Panc1 (cell line): ENCODE measurements around the gene DIDO1. TPM values are rescaled to one million over a fixed set of nuclear protein-coding genes. Genes with fewer than 3 reads are reported as not detected.
"Not testable (repeated sequence)": the region's sequence is repeated elsewhere in the genome, so short reads cannot be mapped to it uniquely, and the experiment has no call there.

Source experiments
- ATAC-seq: fragments of 200-7000 bp; cut with Tn5 transposase; 2 replicates; pipeline ENCODE4 v1.9.1; 2020; ENCODE audit warnings: mild to moderate bottlenecking, moderate library complexity
- BruUV-seq: library from RNA; stranded (reverse); fragments of 400-500 nt; replicated peaks from 2 replicates; lab custom pipeline; 2021; lab: Mats Ljungman, UMichigan
- CTCF ChIA-PET: fragments of 300-600 bp; sonication (Branson Sonifier 250); formaldehyde crosslinking; loops from one replicate; lab custom pipeline; 2022; ENCODE audit warnings: antibody characterized with exemption; lab: Charles Lee
- POLR2A ChIA-PET: fragments of 300-600 bp; sonication (Branson Sonifier 250); formaldehyde crosslinking; loops from one replicate; lab custom pipeline; 2022; ENCODE audit warnings: antibody characterized with exemption; lab: Charles Lee
- DNase-seq: peaks from one replicate; pipeline ENCODE4 v3.0.0-alpha.2; 2010; ENCODE audit warnings: low read depth, low spot score
- H3K27ac ChIP-seq: 2 replicates; pipeline ENCODE4 v1.5.1; 2011; ENCODE audit warnings: mild to moderate bottlenecking, low read length, inconsistent platforms
- H3K27me3 ChIP-seq: fragments of 200-500 bp; sonication (Bioruptor generic); 2 replicates; pipeline ENCODE4 v1.6.0; 2014; ENCODE audit warnings: low read length, inconsistent platforms; ENCODE audit not compliant: control insufficient read depth, insufficient read depth
- H3K36me3 ChIP-seq: fragments of 200-500 bp; sonication (Bioruptor generic); 2 replicates; pipeline ENCODE4 v1.5.1; 2014; ENCODE audit warnings: inconsistent platforms, mild to moderate bottlenecking, low read length, moderate library complexity; ENCODE audit not compliant: control insufficient read depth, insufficient read depth
- H3K4me1 ChIP-seq: 2 replicates; pipeline ENCODE4 v1.5.1; 2011; ENCODE audit warnings: inconsistent platforms, mild to moderate bottlenecking, low read length, moderate library complexity; ENCODE audit not compliant: control insufficient read depth, insufficient read depth
- H3K4me3 ChIP-seq, 2 experiments: 2 replicates each; pipeline ENCODE4 v1.5.1; 2011 to 2012; ENCODE audit warnings: low read depth in 2 of 2, low read length in 2 of 2, mild to moderate bottlenecking in 2 of 2, inconsistent platforms in 1 of 2, moderate library complexity in 1 of 2
- H3K9me3 ChIP-seq: fragments of 200-500 bp; sonication (Bioruptor generic); 2 replicates; pipeline ENCODE4 v1.5.1; 2014; ENCODE audit warnings: low read depth, mild to moderate bottlenecking, inconsistent platforms, low read length, moderate library complexity; ENCODE audit not compliant: control insufficient read depth, insufficient read depth
- POLR2AphosphoS5 ChIP-seq: IDR thresholded peaks from 2 replicates; pipeline ENCODE4 v1.6.1; 2012; ENCODE audit warnings: mild to moderate bottlenecking, low read depth, low read length, moderate library complexity
- SIN3A ChIP-seq: IDR thresholded peaks from 2 replicates; pipeline ENCODE4 v1.6.1; 2012; ENCODE audit warnings: low read depth, mild to moderate bottlenecking, low read length, moderate library complexity, borderline replicate concordance; ENCODE audit not compliant: insufficient read depth
- TCF7L2 ChIP-seq: IDR thresholded peaks from 2 replicates; pipeline ENCODE4 v1.6.1; 2011; ENCODE audit warnings: mild to moderate bottlenecking, low read depth, low read length, inconsistent platforms
- in situ Hi-C: cut with HindIII; loops from 2 replicates; pipeline ENCODE4 v1.10.0; 2016; ENCODE audit warnings: low sequenced_read_pairs, low pct_unique_long_range_greater_than_20kb
- intact Hi-C: fragments of 100-400 bp; cut with micrococcal nuclease; formaldehyde crosslinking; loops from one replicate; pipeline ENCODE4 v1.10.0; 2022; ENCODE audit not compliant: unreplicated experiment
- total RNA-seq: library from RNA; stranded (reverse); gene quantifications from one replicate; pipeline ENCODE4 v1.2.1, GENCODE V29; 2021; ENCODE audit not compliant: unreplicated experiment
- TF ChIP-seq, protein P1 (sequence below): fragments of 450-650 bp; IDR thresholded peaks from 2 replicates; pipeline ENCODE4 v1.5.1; 2017; ENCODE audit warnings: mild to moderate bottlenecking
- TF ChIP-seq, protein P2 (sequence below), 2 experiments: IDR thresholded peaks; 2 replicates each; pipeline ENCODE4 v1.6.1; 2011 to 2012; ENCODE audit warnings: low read depth in 2 of 2, control low read depth in 1 of 2, low read length in 1 of 2, mild to moderate bottlenecking in 1 of 2, moderate library complexity in 1 of 2; ENCODE audit not compliant: insufficient read depth in 1 of 2

Gene DIDO1
- total RNA-seq, 1 experiment from 2014 or later = 57.3 TPM

DNA sequence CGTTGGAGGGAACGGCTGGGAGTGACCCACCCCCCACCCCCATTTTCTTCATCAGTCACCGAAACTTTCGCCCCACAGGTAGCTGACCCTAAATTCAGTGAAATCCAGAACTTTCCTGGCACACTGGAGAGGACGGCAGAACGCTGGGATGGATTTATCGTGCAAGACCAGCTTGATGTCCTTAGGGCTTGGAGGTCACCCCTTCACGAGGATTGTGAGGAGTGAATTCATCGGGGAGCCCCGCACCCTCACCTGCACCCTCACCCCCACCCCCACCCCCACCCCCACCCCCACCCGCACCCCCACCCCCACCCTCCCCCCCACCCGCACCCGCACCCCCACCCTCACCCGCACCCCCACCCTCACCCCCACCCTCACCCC, 51.4 kb downstream of the DIDO1 start:
- TF ChIP-seq, protein P1, sequence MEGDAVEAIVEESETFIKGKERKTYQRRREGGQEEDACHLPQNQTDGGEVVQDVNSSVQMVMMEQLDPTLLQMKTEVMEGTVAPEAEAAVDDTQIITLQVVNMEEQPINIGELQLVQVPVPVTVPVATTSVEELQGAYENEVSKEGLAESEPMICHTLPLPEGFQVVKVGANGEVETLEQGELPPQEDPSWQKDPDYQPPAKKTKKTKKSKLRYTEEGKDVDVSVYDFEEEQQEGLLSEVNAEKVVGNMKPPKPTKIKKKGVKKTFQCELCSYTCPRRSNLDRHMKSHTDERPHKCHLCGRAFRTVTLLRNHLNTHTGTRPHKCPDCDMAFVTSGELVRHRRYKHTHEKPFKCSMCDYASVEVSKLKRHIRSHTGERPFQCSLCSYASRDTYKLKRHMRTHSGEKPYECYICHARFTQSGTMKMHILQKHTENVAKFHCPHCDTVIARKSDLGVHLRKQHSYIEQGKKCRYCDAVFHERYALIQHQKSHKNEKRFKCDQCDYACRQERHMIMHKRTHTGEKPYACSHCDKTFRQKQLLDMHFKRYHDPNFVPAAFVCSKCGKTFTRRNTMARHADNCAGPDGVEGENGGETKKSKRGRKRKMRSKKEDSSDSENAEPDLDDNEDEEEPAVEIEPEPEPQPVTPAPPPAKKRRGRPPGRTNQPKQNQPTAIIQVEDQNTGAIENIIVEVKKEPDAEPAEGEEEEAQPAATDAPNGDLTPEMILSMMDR = no peak
- TF ChIP-seq, protein P2, sequence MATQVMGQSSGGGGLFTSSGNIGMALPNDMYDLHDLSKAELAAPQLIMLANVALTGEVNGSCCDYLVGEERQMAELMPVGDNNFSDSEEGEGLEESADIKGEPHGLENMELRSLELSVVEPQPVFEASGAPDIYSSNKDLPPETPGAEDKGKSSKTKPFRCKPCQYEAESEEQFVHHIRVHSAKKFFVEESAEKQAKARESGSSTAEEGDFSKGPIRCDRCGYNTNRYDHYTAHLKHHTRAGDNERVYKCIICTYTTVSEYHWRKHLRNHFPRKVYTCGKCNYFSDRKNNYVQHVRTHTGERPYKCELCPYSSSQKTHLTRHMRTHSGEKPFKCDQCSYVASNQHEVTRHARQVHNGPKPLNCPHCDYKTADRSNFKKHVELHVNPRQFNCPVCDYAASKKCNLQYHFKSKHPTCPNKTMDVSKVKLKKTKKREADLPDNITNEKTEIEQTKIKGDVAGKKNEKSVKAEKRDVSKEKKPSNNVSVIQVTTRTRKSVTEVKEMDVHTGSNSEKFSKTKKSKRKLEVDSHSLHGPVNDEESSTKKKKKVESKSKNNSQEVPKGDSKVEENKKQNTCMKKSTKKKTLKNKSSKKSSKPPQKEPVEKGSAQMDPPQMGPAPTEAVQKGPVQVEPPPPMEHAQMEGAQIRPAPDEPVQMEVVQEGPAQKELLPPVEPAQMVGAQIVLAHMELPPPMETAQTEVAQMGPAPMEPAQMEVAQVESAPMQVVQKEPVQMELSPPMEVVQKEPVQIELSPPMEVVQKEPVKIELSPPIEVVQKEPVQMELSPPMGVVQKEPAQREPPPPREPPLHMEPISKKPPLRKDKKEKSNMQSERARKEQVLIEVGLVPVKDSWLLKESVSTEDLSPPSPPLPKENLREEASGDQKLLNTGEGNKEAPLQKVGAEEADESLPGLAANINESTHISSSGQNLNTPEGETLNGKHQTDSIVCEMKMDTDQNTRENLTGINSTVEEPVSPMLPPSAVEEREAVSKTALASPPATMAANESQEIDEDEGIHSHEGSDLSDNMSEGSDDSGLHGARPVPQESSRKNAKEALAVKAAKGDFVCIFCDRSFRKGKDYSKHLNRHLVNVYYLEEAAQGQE (IDR thresholded peaks at IDR 0.05; ENCODE audit: insufficient read depth in 1 of 2, low read depth in 2 of 2, low read length in 1 of 2) = no peak
- TF ChIP-seq TCF7L2 = no peak
- no peak for TF ChIP-seq POLR2AphosphoS5
- TF ChIP-seq SIN3A = no peak
- ChIA-PET POLR2A (no interaction called here), CTCF (interaction anchor here (1.1 to 1.3 kb wide), 2 partner anchors 12 to 42 kb away, joined by 3 read pairs; no protein-coding TSS in a partner anchor)
- peaks cover 45% of the 10 kb centered on the region for H3K4me1 ChIP-seq
- no peaks in the 10 kb centered on the region for H3K36me3 ChIP-seq
- no peaks in the 10 kb centered on the region for H3K27me3 ChIP-seq
- ATAC-seq = no peak
- no TSS peak for BruUV-seq
- intact Hi-C loops (no loop called here), in situ Hi-C loops (no loop called here)
- H3K4me3 ChIP-seq = peak overlapping the region in 1 of 2 experiments; percentile 31; a peak in 2 of 4 replicates
- peak overlapping the region; percentile 92 for H3K27ac ChIP-seq
- no peaks in the 10 kb centered on the region for H3K9me3 ChIP-seq
- no peak for DNase-seq

DNA sequence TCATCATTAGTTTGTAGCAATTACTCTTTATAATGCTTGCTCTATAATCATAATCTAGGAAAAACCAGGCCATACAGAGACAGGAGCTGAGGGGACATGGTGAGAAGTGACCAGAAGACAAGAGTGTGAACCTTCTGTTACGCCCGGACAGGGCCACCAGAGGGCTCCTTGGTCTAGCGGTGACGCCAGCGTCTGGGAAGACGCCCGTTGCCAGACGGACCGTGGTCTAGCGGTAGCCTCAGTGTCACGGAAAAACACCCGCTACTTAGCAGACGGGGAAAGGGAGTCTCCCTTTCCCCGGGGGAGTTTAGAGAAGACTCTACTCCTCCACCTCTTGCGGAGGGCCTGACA, 52.6 kb downstream of the DIDO1 start:
- BruUV-seq, H3K36me3 ChIP-seq, ATAC-seq, DNase-seq, H3K9me3 ChIP-seq, intact Hi-C loops, in situ Hi-C loops, POLR2A ChIA-PET, H3K27me3 ChIP-seq: not testable (repeated sequence)
- Histone ChIP-seq H3K4me3 (peak overlapping the region in 1 of 2 experiments; percentile 41; a peak in 2 of 4 replicates), H3K27ac (peak overlapping the region; percentile 92), H3K4me1 (peaks cover 43% of the 10 kb centered on the region)
- CTCF ChIA-PET = interaction anchor here (0.6 kb wide), 1 partner anchor 18 kb away, joined by 3 read pairs; no protein-coding TSS in a partner anchor
- TF ChIP-seq, protein P1 = peak; percentile 87
